Suprapubic skin (tissue), 3 donors: Measurements from ENCODE around the gene CRAT.

Source experiments
- POLR2A ChIP-seq, 2 donors: fragments of 450-650 bp; IDR thresholded peaks; one replicate each; pipeline ENCODE4 v1.6.1; 2017; ENCODE audit warnings: antibody characterized with exemption in 2 of 2, mild to moderate bottlenecking in 2 of 2, moderate library complexity in 2 of 2
- TF ChIP-seq, protein P1 (sequence below), 2 donors: fragments of 200-600 bp in 1 of 2; fragments of 450-650 bp in 1 of 2; sonication (generic) in 1 of 2; IDR thresholded peaks; one replicate each; pipeline ENCODE4 v1.5.1; 2016 to 2019; ENCODE audit warnings: antibody characterized with exemption in 2 of 2, mild to moderate bottlenecking in 1 of 2, moderate library complexity in 1 of 2

DNA sequence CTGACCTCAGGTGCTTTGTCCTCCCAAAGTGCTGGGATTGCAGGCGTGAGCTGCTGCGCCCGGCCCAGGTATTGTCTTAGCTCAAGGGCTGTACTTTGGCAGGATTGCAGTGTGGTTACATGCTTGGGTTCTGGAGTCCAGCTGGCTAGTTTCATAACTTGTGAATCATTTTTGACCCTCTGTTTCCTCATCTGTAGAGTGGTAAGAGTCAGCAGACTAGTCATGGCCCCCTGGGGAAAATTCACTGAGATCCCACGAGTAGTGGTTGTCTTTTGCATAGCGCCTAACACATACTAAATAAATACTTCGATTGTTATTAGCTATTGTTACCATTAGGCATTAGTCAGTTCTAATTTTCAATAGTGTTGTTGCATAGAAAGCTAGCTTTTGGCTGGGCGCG, 14.9 kb upstream of the CRAT start:
- TF ChIP-seq, protein P1, sequence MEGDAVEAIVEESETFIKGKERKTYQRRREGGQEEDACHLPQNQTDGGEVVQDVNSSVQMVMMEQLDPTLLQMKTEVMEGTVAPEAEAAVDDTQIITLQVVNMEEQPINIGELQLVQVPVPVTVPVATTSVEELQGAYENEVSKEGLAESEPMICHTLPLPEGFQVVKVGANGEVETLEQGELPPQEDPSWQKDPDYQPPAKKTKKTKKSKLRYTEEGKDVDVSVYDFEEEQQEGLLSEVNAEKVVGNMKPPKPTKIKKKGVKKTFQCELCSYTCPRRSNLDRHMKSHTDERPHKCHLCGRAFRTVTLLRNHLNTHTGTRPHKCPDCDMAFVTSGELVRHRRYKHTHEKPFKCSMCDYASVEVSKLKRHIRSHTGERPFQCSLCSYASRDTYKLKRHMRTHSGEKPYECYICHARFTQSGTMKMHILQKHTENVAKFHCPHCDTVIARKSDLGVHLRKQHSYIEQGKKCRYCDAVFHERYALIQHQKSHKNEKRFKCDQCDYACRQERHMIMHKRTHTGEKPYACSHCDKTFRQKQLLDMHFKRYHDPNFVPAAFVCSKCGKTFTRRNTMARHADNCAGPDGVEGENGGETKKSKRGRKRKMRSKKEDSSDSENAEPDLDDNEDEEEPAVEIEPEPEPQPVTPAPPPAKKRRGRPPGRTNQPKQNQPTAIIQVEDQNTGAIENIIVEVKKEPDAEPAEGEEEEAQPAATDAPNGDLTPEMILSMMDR (IDR thresholded peaks at IDR 0.05), result no peak
- no peak for TF ChIP-seq POLR2A (IDR thresholded peaks at IDR 0.05)
